MM.1S (cell line): ENCODE data around the gene VANGL2.

Source experiments
- CTCF ChIP-seq: fragments of 300-600 bp; sonication (generic); IDR thresholded peaks from 2 replicates; pipeline ENCODE4 v1.5.1; 2016; ENCODE audit warnings: antibody characterized with exemption, low read length, mixed read lengths
- EZH2 ChIP-seq: fragments of 300-600 bp; sonication (generic); optimal IDR thresholded peaks from 2 replicates; pipeline ENCODE3; 2017; ENCODE audit warnings: low read depth, mild to moderate bottlenecking, antibody characterized with exemption, low read length, mixed read lengths
- EZH2phosphoT487 ChIP-seq: fragments of 300-600 bp; sonication (generic); IDR thresholded peaks from 2 replicates; pipeline ENCODE4 v1.6.1; 2018; ENCODE audit warnings: antibody characterized with exemption, low read length

DNA sequence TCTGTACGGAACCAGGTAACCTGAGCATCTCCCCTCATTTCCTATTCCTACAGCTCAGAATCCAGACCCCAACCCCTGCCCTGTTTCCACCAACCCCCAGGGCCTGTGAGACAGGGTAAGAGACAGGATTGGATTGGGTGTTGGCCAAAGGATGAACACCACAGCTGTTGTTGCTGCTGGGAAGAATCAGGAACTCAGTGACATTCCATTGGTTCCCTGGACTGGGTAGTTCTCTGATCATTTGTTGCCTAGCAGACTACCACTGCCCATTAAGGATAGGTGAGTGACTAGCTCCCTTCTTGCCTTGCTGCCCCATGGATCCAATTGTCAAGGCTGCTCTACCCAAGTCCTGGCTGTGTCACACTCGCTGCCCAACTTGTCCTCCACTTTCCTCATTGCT lies 47.1 kb upstream of the VANGL2 start:
- TF ChIP-seq CTCF: no peak
- no peak for TF ChIP-seq EZH2
- no peak for TF ChIP-seq EZH2phosphoT487
